ENCODE data around the gene IL17RE.
A peak's percentile ranks its signal among the peaks of the same experiment; 100 is the strongest.

The IL17RE gene

DNA sequence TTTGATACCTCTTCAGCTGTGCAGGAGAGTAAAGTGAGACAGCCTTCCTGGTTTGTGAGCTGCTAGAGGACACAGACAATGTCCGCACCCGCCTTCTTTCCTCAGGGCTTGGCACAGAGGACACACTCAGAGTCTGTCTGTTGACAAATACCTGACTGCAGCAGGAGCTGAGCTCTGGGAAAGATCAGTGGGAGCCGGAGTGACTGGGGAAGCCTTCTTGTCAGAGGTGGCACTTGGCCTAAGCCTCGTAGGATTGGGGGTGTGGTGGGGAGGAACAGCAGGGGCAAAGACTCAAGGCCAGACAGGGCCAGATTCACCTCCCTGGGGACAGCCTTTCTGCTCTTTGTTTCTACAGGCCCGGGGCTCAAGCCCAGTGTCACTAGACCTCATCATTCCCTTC lies 11.0 kb downstream of the IL17RE start:
- peak overlapping the region; percentile 44 for H3K27ac ChIP-seq
- no peak for TF ChIP-seq ZFX (IDR thresholded peaks at IDR 0.05)
- TF ChIP-seq, protein P1, sequence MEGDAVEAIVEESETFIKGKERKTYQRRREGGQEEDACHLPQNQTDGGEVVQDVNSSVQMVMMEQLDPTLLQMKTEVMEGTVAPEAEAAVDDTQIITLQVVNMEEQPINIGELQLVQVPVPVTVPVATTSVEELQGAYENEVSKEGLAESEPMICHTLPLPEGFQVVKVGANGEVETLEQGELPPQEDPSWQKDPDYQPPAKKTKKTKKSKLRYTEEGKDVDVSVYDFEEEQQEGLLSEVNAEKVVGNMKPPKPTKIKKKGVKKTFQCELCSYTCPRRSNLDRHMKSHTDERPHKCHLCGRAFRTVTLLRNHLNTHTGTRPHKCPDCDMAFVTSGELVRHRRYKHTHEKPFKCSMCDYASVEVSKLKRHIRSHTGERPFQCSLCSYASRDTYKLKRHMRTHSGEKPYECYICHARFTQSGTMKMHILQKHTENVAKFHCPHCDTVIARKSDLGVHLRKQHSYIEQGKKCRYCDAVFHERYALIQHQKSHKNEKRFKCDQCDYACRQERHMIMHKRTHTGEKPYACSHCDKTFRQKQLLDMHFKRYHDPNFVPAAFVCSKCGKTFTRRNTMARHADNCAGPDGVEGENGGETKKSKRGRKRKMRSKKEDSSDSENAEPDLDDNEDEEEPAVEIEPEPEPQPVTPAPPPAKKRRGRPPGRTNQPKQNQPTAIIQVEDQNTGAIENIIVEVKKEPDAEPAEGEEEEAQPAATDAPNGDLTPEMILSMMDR (conservative IDR thresholded peaks at IDR 0.05): no peak

DNA sequence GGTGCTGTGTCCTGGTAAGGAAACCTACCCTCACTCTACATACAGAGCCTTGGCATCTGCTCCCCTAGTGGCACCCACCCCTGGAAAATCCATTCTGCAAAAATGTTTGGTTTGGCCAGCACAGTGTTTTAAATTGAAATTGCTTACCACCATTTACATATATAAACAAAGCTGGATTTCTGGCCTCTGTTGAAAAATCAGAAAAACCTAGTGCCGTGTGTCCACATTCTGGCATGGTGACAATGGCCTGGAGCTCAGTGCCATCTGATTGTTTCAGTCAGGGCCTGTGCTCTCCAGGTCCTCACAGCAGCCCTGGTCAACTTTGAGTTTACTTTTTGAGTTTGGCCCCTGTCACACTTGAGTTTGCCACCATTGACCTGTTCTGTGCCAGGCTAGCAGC lies 11.4 kb downstream of the IL17RE start:
- TF ChIP-seq ZFX (IDR thresholded peaks at IDR 0.05): no peak
- TF ChIP-seq, protein P1 (conservative IDR thresholded peaks at IDR 0.05): no peak
- peak overlapping the region; percentile 44 for H3K27ac ChIP-seq

DNA sequence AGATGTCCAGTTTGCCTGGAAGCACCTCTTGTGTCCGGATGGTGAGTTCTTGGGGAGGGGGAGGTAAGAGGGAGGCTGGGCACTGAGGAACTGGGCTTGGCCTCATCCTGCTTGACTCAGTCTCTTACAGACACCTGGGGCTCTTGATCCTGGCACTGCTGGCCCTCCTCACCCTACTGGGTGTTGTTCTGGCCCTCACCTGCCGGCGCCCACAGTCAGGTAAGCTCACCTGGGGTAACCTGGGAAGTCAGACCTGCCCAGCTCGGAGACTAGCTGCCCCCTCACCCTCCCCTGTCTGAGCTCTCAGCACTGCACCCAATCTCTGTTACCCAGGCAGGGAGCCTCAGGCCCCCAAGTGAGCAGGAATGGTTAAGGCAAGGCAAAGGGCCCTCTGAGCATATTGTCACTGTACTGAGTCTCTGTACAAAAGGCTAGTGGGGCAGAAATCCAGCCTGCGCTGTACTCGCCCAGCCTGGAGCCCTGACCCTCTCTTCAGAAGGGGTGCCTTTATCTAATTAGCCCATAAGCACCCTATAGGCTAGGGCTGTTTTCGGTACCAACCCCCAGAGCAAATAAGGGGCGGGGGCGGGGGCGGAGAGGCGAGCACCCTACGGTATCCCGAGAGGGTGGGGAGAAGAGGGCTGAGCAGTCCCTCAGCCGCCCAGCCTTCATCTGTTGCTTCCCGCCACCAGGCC lies 12.1 kb downstream of the IL17RE start:
- H3K27ac ChIP-seq: peak overlapping the region; percentile 44
- TF ChIP-seq ZFX (IDR thresholded peaks at IDR 0.05): no peak
- TF ChIP-seq, protein P1 (conservative IDR thresholded peaks at IDR 0.05): no peak

DNA sequence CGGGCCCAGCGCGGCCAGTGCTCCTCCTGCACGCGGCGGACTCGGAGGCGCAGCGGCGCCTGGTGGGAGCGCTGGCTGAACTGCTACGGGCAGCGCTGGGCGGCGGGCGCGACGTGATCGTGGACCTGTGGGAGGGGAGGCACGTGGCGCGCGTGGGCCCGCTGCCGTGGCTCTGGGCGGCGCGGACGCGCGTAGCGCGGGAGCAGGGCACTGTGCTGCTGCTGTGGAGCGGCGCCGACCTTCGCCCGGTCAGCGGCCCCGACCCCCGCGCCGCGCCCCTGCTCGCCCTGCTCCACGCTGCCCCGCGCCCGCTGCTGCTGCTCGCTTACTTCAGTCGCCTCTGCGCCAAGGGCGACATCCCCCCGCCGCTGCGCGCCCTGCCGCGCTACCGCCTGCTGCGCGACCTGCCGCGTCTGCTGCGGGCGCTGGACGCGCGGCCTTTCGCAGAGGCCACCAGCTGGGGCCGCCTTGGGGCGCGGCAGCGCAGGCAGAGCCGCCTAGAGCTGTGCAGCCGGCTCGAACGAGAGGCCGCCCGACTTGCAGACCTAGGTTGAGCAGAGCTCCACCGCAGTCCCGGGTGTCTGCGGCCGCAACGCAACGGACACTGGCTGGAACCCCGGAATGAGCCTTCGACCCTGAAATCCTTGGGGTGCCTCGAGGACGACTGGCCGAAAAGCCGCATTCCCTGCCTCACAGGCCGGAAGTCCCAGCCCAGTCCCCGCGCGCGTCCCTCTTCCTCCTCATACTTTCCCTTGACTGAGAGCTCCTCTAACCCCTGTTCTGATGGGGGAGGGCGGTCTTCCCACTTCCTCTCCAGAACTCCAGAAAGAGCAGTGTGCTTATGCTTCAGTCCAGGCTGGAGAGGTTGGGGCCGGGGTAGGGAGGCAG lies 12.8 kb downstream of the IL17RE start:
- TF ChIP-seq, protein P1 (conservative IDR thresholded peaks at IDR 0.05): no peak
- no peak for TF ChIP-seq ZFX (IDR thresholded peaks at IDR 0.05)
- H3K27ac ChIP-seq: no peak overlapping the region; the same call in 1 of the 2 replicates

DNA sequence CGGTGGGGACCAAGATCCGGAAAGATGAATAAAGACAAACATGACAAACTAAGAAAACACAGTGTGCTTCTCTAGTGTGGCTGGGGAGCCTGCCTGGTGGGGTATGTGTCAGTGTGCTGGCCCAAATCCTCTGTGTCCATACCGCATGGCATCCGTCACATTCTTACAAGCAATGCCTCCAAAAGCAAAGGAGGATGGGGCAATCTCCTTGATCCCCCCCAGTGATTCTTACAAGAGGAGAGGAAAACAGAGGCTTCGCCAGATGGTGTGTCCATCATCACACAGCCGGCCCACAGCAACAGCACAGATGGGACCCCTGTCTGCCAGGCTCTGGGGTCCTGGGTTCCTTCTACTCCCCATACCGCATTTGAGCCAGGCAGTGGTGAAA lies 13.7 kb downstream of the IL17RE start:
- peak overlapping the region; percentile 77 for H3K27ac ChIP-seq
- no peak for TF ChIP-seq ZFX (IDR thresholded peaks at IDR 0.05)
- TF ChIP-seq, protein P1 (conservative IDR thresholded peaks at IDR 0.05): no peak

DNA sequence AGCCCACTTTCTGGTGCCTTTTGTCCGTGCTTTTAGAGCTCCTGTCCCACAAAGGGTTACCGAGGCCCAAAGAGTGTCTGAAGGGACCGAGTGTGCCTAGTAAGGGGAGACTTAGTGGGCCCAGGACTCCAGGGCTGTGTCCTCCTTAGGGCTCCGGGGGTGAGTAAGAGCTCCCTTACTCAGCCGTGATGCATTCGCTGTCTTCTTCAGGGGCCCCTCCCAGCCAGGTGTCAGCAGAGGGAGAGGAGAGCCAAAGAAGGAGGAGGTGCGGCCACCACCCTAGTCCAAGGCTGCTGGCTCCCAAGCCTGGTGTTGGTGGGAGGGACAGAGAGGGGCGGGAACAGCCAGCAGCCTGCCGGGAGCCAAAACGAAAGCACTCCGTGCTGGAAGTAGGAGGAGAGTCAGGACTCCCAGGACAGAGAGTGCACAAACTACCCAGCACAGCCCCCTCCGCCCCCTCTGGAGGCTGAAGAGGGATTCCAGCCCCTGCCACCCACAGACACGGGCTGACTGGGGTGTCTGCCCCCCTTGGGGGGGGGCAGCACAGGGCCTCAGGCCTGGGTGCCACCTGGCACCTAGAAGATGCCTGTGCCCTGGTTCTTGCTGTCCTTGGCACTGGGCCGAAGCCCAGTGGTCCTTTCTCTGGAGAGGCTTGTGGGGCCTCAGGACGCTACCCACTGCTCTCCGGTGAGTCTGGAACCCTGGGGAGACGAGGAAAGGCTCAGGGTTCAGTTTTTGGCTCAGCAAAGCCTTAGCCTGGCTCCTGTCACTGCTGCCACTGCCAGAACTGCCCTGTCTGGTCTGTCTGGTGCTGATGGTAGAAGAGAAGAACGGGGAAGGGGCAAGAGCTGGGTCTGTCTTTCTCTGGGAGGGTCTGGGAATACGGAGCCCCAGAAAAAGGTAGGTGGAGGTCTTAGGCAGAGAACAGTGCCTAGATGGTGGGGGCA lies 14.4 kb downstream of the IL17RE start, which contains the start of gene IL17RC:
TSS of gene IL17RC (plus strand) at position 365 of the 947 bp plus-strand sequence. CDS start at position 583, 218 bp downstream.
- H3K27ac ChIP-seq: peak within 1 kb of the TSS; percentile 77

More for the DNA sequence above, 14.4 kb downstream of the IL17RE start, which contains the start of gene IL17RC:
- TF ChIP-seq ZFX (IDR thresholded peaks at IDR 0.05): no peak
- TF ChIP-seq, protein P1 (conservative IDR thresholded peaks at IDR 0.05): no peak

Measured in C4-2B (cell line).